Measurements from ENCODE around the gene NPHS1. TPM values are rescaled to one million over a fixed set of nuclear protein-coding genes. Genes with fewer than 3 reads are reported as not detected.
"Not testable (repeated sequence)": the region's sequence is repeated elsewhere in the genome, so short reads cannot be mapped to it uniquely, and the experiment has no call there.

The NPHS1 gene
- total RNA-seq, 3 donors from 2014 or later, result 0.15 TPM; not detected in 2

DNA sequence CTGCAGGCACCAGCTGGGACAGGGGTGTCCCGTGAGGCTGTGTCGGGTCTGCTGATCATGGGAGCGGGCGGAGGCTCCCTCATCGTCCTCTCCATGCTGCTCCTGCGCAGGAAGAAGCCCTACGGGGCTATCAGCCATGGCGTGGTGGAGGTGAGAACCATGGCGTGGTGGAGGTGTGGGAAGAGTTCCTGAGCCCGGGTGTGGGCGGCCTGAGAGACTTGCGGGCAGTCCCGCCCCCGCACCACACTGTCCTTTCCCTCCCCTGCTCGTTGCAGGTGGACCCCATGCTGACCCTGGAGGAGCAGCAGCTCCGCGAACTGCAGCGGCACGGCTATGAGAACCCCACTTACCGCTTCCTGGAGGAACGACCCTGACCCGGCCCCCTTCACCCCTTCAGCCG, 26.8 kb upstream of the NPHS1 start:
- DNase-seq (ENCODE audit: low spot score in 2 of 2), result no peak
- Histone ChIP-seq H3K36me3 (no peaks in the 10 kb centered on the region), H3K27me3 (no peaks in the 10 kb centered on the region), H3K9me3 (no peaks in the 10 kb centered on the region), H3K27ac (no peak overlapping the region), H3K4me1 (no peaks in the 10 kb centered on the region), H3K4me3 (no peak overlapping the region)
- TF ChIP-seq POLR2AphosphoS5 (IDR thresholded peaks at IDR 0.05) (no peak), CTCF (IDR thresholded peaks at IDR 0.05) (no peak), POLR2A (IDR thresholded peaks at IDR 0.05) (no peak)
- intact Hi-C loops (cut with DNase I; ENCODE audit: low total_unique reads), result loop anchor here (10.0 kb wide), 1 partner anchor 1636 kb away; no protein-coding TSS in a partner anchor

DNA sequence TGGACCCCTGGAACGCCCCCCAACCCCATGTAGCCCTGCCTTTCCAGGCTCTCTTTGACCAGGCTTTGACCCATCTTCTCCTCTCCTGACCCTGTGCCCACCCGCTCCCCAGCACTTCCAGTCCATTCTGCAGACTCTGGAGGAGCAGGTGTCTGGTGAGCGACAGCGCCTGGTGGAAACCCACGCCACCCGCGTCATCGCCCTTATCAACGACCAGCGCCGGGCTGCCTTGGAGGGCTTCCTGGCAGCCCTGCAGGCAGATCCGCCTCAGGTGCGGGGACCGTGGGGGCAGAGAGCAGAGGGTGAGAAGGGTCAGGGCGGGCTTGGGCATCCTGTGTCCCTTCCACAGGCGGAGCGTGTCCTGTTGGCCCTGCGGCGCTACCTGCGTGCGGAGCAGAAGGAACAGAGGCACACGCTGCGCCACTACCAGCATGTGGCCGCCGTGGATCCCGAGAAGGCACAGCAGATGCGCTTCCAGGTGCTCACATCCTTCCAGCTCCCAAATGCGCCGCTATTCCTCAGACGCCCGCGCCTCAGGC, 22.2 kb upstream of the NPHS1 start:
- TF ChIP-seq POLR2AphosphoS5 (IDR thresholded peaks at IDR 0.05), result no peak
- TF ChIP-seq CTCF (IDR thresholded peaks at IDR 0.05), result no peak
- TF ChIP-seq POLR2A (IDR thresholded peaks at IDR 0.05), result no peak
- Histone ChIP-seq H3K4me1 (peaks cover 4 to 6% of the 10 kb centered on the region in 2 donors), H3K27me3 (peaks cover 0 to 10% of the 10 kb centered on the region in 2 donors), H3K27ac (no peak overlapping the region), H3K36me3 (no peaks in the 10 kb centered on the region), H3K4me3 (no peak overlapping the region), H3K9me3 (no peaks in the 10 kb centered on the region)
- intact Hi-C loops (cut with DNase I; ENCODE audit: low total_unique reads), result loop anchor here (10.0 kb wide), 1 partner anchor 1640 kb away; no protein-coding TSS in a partner anchor
- DNase-seq (ENCODE audit: low spot score in 2 of 2), result no peak

DNA sequence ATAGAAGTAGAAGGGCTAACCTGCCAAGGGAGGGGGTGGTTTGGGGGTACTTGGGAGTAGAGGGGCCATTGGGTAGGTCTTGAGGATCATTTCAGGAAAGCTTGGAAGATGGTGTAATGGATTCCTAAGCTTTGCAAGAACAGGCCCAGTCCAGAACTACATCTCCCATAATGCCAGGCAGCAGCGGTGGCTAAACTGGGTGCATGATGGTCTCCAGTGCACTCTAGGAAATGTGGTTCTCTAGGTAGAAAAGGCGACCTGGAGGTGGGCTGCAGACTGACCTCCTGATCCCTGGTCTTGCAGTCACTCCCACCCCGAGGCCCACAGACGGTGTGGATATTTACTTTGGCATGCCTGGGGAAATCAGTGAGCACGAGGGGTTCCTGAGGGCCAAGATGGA, 19.9 kb upstream of the NPHS1 start:
- Histone ChIP-seq H3K27me3 (peaks cover 3 to 10% of the 10 kb centered on the region in 2 donors), H3K9me3 (no peaks in the 10 kb centered on the region), H3K36me3 (no peaks in the 10 kb centered on the region), H3K27ac (no peak overlapping the region), H3K4me3 (no peak overlapping the region), H3K4me1 (peaks cover 6 to 13% of the 10 kb centered on the region in 2 donors)
- DNase-seq (ENCODE audit: low spot score in 2 of 2), result no peak
- TF ChIP-seq CTCF (IDR thresholded peaks at IDR 0.05) (no peak), POLR2A (IDR thresholded peaks at IDR 0.05) (no peak), POLR2AphosphoS5 (IDR thresholded peaks at IDR 0.05) (no peak)
- intact Hi-C loops (cut with DNase I; ENCODE audit: low total_unique reads), result loop anchor here (10.0 kb wide), 1 partner anchor 1643 kb away; no protein-coding TSS in a partner anchor

DNA sequence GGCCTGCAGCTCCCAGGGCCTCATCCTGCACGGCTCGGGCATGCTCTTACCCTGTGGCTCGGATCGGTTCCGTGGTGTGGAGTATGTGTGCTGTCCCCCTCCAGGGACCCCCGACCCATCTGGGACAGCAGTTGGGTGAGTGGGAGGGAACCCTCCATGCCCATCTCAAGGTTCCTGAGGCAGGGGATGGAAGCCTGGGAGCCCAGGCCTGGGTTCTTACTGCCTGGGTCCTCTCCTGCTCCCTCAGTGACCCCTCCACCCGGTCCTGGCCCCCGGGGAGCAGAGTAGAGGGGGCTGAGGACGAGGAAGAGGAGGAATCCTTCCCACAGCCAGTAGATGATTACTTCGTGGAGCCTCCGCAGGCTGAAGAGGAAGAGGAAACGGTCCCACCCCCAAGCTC, 19.3 kb upstream of the NPHS1 start:
- TF ChIP-seq POLR2A (IDR thresholded peaks at IDR 0.05) (no peak), POLR2AphosphoS5 (IDR thresholded peaks at IDR 0.05) (no peak), CTCF (IDR thresholded peaks at IDR 0.05) (no peak)
- no peak for DNase-seq (ENCODE audit: low spot score in 2 of 2)
- Histone ChIP-seq H3K36me3 (no peaks in the 10 kb centered on the region), H3K27me3 (peaks cover 3 to 10% of the 10 kb centered on the region in 2 donors), H3K4me1 (peaks cover 6 to 13% of the 10 kb centered on the region in 2 donors), H3K27ac (no peak overlapping the region), H3K9me3 (no peaks in the 10 kb centered on the region), H3K4me3 (no peak overlapping the region)
- intact Hi-C loops (cut with DNase I; ENCODE audit: low total_unique reads), result loop anchor here (10.0 kb wide), 1 partner anchor 1643 kb away; no protein-coding TSS in a partner anchor

GRCh38 chr19:35870798-35871197, 18.5 kb upstream of the NPHS1 start:
- no peak overlapping the region for H3K4me3 ChIP-seq
- intact Hi-C loops (cut with DNase I; ENCODE audit: low total_unique reads), result loop anchor here (10.0 kb wide), 1 partner anchor 1644 kb away; no protein-coding TSS in a partner anchor
- no peaks in the 10 kb centered on the region for H3K36me3 ChIP-seq
- TF ChIP-seq POLR2AphosphoS5 (IDR thresholded peaks at IDR 0.05), result no peak
- no peak for TF ChIP-seq CTCF (IDR thresholded peaks at IDR 0.05)
- no peak for TF ChIP-seq POLR2A (IDR thresholded peaks at IDR 0.05)
- H3K4me1 ChIP-seq, result peaks cover 6 to 13% of the 10 kb centered on the region in 2 donors
- DNase-seq (ENCODE audit: low spot score in 2 of 2), result no peak
- no peak overlapping the region for H3K27ac ChIP-seq
- peaks cover 3 to 10% of the 10 kb centered on the region in 2 donors for H3K27me3 ChIP-seq
- no peaks in the 10 kb centered on the region for H3K9me3 ChIP-seq

DNA sequence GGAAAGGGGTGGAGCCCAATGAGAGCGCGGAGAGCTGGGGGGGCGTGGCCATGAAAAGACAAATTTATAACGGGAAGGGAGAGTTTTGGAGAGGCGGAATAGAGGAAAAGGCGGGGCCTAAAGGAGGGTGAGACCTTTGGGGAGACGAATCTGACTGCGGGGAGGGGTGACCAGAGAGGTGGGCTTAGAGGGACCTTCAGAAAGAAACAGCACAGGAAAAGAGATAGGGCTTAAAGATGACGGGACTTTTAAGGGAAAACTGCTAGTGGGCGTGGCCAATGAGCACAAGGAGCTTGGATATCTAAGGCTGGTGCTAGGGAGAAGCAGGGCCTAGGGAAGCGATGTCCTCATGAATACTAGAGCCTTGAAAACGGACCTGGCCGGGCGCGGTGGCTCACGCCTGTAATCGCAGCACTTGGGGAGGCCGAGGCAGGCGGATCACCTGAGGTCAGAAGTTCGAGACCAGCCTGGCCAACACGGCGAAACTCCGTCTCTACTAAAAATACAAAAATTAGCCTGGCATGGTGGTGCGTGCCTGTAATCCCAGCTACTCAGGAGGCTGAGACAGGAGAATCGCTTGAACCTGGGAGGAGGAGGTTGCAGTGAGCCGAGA, 17.9 kb upstream of the NPHS1 start:
- H3K36me3 ChIP-seq; DNase-seq (ENCODE audit: low spot score in 2 of 2); H3K27ac ChIP-seq; H3K9me3 ChIP-seq: not testable (repeated sequence)
- Histone ChIP-seq H3K4me3 (peak overlapping the region in 2 of 3 donors; percentile 54 to 65), H3K27me3 (peaks cover 3 to 10% of the 10 kb centered on the region in 2 donors), H3K4me1 (peaks cover 6 to 13% of the 10 kb centered on the region in 2 donors)
- intact Hi-C loops (cut with DNase I; ENCODE audit: low total_unique reads), result loop anchor here (10.0 kb wide), 1 partner anchor 1645 kb away; no protein-coding TSS in a partner anchor

Data from breast epithelium (tissue), 4 donors.